ENCODE results near the gene WDR20. TPM values are rescaled to one million over a fixed set of nuclear protein-coding genes. Genes with fewer than 3 reads are reported as not detected.
A peak's percentile ranks its signal among the peaks of the same experiment; 100 is the strongest.

Gene WDR20
- total RNA-seq, 1 donor, result 15.6 TPM

DNA sequence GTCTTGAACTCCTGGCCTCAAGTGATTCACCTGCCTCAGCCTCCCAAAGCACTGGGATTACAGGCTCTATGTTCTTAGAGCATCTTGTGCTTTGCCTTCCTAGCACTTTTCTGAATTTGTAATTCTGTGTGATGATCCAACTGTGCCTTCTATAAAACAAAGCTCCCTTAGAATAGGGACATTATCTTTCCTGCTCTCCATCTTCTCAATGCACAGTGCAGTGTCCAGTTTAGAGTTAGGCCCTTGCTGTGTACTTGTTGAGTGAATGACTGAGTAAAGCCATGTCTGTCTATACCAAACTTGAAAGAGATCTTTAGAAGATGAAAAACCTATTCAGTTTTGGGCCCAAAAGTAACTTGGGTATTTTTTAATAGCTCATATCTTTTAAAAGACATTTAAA is 5.2 kb downstream of the WDR20 start:
- Histone ChIP-seq H3K4me2 (ENCODE audit: insufficient read depth, low read length) (no peak overlapping the region), H4K20me1 (ENCODE audit: insufficient read depth, low read length) (peaks cover 63% of the 10 kb centered on the region), H2AFZ (ENCODE audit: low read length) (no peak overlapping the region), H3K4me1 (ENCODE audit: insufficient read depth, low read length) (peaks cover 14% of the 10 kb centered on the region), H3K79me2 (ENCODE audit: insufficient read depth, low read length) (peaks cover 98% of the 10 kb centered on the region), H3K27me3 (ENCODE audit: insufficient read depth, low read length) (no peaks in the 10 kb centered on the region), H3K36me3 (ENCODE audit: insufficient read depth, low read length) (peaks cover 4% of the 10 kb centered on the region), H3K9me3 (ENCODE audit: low read depth, low read length) (no peaks in the 10 kb centered on the region), H3K4me3 (ENCODE audit: insufficient read depth, low read length) (no peak overlapping the region), H3K27ac (ENCODE audit: low read depth, low read length) (no peak overlapping the region)
- DNase-seq (ENCODE audit: insufficient read length, low spot score, missing footprints), result no peak
- TF ChIP-seq, protein P1, sequence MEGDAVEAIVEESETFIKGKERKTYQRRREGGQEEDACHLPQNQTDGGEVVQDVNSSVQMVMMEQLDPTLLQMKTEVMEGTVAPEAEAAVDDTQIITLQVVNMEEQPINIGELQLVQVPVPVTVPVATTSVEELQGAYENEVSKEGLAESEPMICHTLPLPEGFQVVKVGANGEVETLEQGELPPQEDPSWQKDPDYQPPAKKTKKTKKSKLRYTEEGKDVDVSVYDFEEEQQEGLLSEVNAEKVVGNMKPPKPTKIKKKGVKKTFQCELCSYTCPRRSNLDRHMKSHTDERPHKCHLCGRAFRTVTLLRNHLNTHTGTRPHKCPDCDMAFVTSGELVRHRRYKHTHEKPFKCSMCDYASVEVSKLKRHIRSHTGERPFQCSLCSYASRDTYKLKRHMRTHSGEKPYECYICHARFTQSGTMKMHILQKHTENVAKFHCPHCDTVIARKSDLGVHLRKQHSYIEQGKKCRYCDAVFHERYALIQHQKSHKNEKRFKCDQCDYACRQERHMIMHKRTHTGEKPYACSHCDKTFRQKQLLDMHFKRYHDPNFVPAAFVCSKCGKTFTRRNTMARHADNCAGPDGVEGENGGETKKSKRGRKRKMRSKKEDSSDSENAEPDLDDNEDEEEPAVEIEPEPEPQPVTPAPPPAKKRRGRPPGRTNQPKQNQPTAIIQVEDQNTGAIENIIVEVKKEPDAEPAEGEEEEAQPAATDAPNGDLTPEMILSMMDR (IDR thresholded peaks at IDR 0.05; ENCODE audit: extremely low read depth, low read depth, low read length), result no peak

DNA sequence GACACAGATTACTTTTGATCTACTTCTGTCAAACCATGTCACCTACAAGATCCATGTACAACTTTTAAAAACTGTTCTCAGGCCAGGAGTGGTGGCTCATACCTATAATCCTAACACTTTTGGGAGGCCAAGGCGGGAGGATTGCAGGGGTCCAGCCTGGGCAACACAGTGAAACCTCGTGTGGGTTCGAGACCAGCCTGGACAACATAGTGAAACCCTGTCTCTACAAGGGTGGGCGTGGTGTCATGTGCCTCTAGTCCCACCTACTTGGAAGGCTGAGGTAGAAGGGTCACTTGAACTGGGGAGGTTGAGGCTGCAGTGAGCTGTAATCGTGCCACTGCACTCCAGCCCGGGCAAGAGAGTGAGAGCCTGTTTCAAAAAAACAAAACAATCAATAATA is 5.7 kb downstream of the WDR20 start:
- peaks cover 14% of the 10 kb centered on the region for H3K4me1 ChIP-seq (ENCODE audit: insufficient read depth, low read length)
- peaks cover 66% of the 10 kb centered on the region for H4K20me1 ChIP-seq (ENCODE audit: insufficient read depth, low read length)
- H3K36me3 ChIP-seq (ENCODE audit: insufficient read depth, low read length), result peaks cover 4% of the 10 kb centered on the region
- H3K4me2 ChIP-seq (ENCODE audit: insufficient read depth, low read length), result no peak overlapping the region
- peaks cover 98% of the 10 kb centered on the region for H3K79me2 ChIP-seq (ENCODE audit: insufficient read depth, low read length)
- H2AFZ ChIP-seq (ENCODE audit: low read length), result no peak overlapping the region
- no peaks in the 10 kb centered on the region for H3K9me3 ChIP-seq (ENCODE audit: low read depth, low read length)
- no peaks in the 10 kb centered on the region for H3K27me3 ChIP-seq (ENCODE audit: insufficient read depth, low read length)
- H3K27ac ChIP-seq (ENCODE audit: low read depth, low read length), result no peak overlapping the region
- TF ChIP-seq, protein P1 (IDR thresholded peaks at IDR 0.05; ENCODE audit: extremely low read depth, low read depth, low read length), result no peak
- H3K4me3 ChIP-seq (ENCODE audit: insufficient read depth, low read length), result no peak overlapping the region
- DNase-seq (ENCODE audit: insufficient read length, low spot score, missing footprints), result peak; percentile 74

DNA sequence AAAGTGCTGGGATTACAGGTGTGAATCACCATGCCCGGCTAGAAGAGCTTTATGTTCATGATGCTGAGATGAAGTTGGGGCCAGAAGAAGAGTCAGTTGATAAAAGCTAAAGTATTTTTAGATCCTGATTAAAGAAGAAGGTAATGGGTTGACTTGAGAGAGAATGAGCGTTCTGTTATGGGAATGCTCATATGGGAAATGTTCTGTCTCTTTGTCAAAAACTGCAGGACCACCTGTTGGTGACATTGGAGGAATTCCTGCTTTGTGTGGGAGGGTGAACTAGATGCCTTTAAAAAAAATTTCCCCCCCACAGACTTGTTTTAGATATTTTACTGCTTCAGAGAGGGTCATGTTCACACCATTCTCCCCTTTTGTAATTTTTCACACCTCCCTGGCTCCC is 6.7 kb downstream of the WDR20 start:
- H4K20me1 ChIP-seq (ENCODE audit: insufficient read depth, low read length), result peaks cover 62% of the 10 kb centered on the region
- DNase-seq (ENCODE audit: insufficient read length, low spot score, missing footprints), result no peak

DNA sequence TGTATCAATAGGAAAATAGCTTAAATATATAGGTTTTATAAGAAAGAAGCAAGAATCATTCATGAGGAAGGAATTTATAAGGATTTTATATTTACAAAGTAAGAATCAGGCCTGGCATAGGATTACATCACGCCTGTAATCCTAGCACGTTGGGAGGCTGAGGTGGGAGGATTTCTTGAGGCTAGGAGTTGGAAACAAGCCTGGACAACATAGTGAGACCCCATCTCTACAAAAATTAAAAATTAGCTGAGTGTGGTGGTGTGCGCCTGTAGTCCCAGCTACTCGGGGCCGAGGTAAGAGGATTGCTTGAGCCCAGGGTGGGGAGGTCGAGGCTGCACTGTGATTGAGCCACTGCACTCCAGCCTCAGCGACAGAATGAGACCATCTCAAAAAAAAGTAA is 10.4 kb downstream of the WDR20 start:
- no peak for DNase-seq (ENCODE audit: insufficient read length, low spot score, missing footprints)
- peaks cover 10% of the 10 kb centered on the region for H3K4me1 ChIP-seq (ENCODE audit: insufficient read depth, low read length)
- no peaks in the 10 kb centered on the region for H3K36me3 ChIP-seq (ENCODE audit: insufficient read depth, low read length)
- H3K27ac ChIP-seq (ENCODE audit: low read depth, low read length), result no peak overlapping the region
- peaks cover 94% of the 10 kb centered on the region for H3K79me2 ChIP-seq (ENCODE audit: insufficient read depth, low read length)
- TF ChIP-seq, protein P1 (IDR thresholded peaks at IDR 0.05; ENCODE audit: extremely low read depth, low read depth, low read length), result no peak
- H3K9me3 ChIP-seq (ENCODE audit: low read depth, low read length), result no peaks in the 10 kb centered on the region
- H4K20me1 ChIP-seq (ENCODE audit: insufficient read depth, low read length), result peaks cover 65% of the 10 kb centered on the region
- no peaks in the 10 kb centered on the region for H3K27me3 ChIP-seq (ENCODE audit: insufficient read depth, low read length)
- H2AFZ ChIP-seq (ENCODE audit: low read length), result no peak overlapping the region
- H3K4me2 ChIP-seq (ENCODE audit: insufficient read depth, low read length), result no peak overlapping the region
- H3K4me3 ChIP-seq (ENCODE audit: insufficient read depth, low read length), result no peak overlapping the region

More for the DNA sequence above, 6.7 kb downstream of the WDR20 start:
- Histone ChIP-seq H3K4me3 (ENCODE audit: insufficient read depth, low read length) (no peak overlapping the region), H3K27ac (ENCODE audit: low read depth, low read length) (no peak overlapping the region), H3K4me2 (ENCODE audit: insufficient read depth, low read length) (no peak overlapping the region), H3K36me3 (ENCODE audit: insufficient read depth, low read length) (peaks cover 4% of the 10 kb centered on the region), H2AFZ (ENCODE audit: low read length) (no peak overlapping the region), H3K9me3 (ENCODE audit: low read depth, low read length) (no peaks in the 10 kb centered on the region), H3K4me1 (ENCODE audit: insufficient read depth, low read length) (peaks cover 5% of the 10 kb centered on the region), H3K27me3 (ENCODE audit: insufficient read depth, low read length) (no peaks in the 10 kb centered on the region), H3K79me2 (ENCODE audit: insufficient read depth, low read length) (peaks cover 98% of the 10 kb centered on the region)
- TF ChIP-seq, protein P1 (IDR thresholded peaks at IDR 0.05; ENCODE audit: extremely low read depth, low read depth, low read length), result no peak

All from osteoblast (primary cell).